Right atrium auricular region (tissue), 2 donors: Measurements from ENCODE around the gene SLC24A5. TPM values are rescaled to one million over a fixed set of nuclear protein-coding genes. Genes with fewer than 3 reads are reported as not detected.

ENCODE experiments used
- DNase-seq: peaks from one replicate; pipeline ENCODE4 v3.0.0-alpha.2; 2019; ENCODE audit warnings: low spot score
- H3K27ac ChIP-seq, 2 donors: fragments of 200-600 bp; sonication (generic); 1 replicate in 1 of 2; 2 replicates in 1 of 2; pipeline ENCODE4 v1.5.1; 2016 to 2019
- H3K27me3 ChIP-seq, 2 donors: fragments of 200-600 bp; sonication (generic); one replicate each; pipeline versions ENCODE4 v1.5.1 to v1.6.0; 2017 to 2019
- H3K36me3 ChIP-seq: fragments of 200-600 bp; sonication (generic); one replicate; pipeline ENCODE4 v1.5.1; 2016
- H3K4me1 ChIP-seq, 2 donors: fragments of 200-600 bp; sonication (generic); one replicate each; pipeline versions ENCODE4 v1.5.1 to v1.6.0; 2017 to 2019
- H3K4me3 ChIP-seq, 2 donors: fragments of 200-600 bp; sonication (generic); 1 replicate in 1 of 2; 2 replicates in 1 of 2; pipeline ENCODE4 v1.5.1; 2017 to 2019; ENCODE audit warnings: mild to moderate bottlenecking in 1 of 2, moderate library complexity in 1 of 2
- H3K9me3 ChIP-seq, 2 donors: fragments of 200-600 bp; sonication (generic); one replicate each; pipeline ENCODE4 v1.5.1; 2019
- CTCF ChIP-seq, 2 donors: fragments of 200-600 bp; sonication (generic); IDR thresholded peaks; one replicate each; pipeline ENCODE4 v1.5.1; 2019; ENCODE audit warnings: antibody characterized with exemption in 2 of 2
- total RNA-seq, 2 donors: library from RNA; depleted of rRNA; stranded (reverse); fragments of >200 nt; gene quantifications; one replicate each; pipeline ENCODE4 v1.1.0, GENCODE V29; 2016

The SLC24A5 gene
- total RNA-seq, 2 donors from 2014 or later = not detected

GRCh38 chr15:48143856-48144255, 23.1 kb downstream of the SLC24A5 start:
- Histone ChIP-seq H3K27me3 (no peaks in the 10 kb centered on the region), H3K27ac (no peak overlapping the region), H3K9me3 (no peaks in the 10 kb centered on the region), H3K4me3 (no peak overlapping the region), H3K4me1 (no peaks in the 10 kb centered on the region), H3K36me3 (no peaks in the 10 kb centered on the region)
- no peak for TF ChIP-seq CTCF (IDR thresholded peaks at IDR 0.05)
- no peak for DNase-seq

GRCh38 chr15:48144889-48145288, 24.1 kb downstream of the SLC24A5 start:
- no peaks in the 10 kb centered on the region for H3K4me1 ChIP-seq
- no peak overlapping the region for H3K4me3 ChIP-seq
- no peaks in the 10 kb centered on the region for H3K9me3 ChIP-seq
- no peaks in the 10 kb centered on the region for H3K36me3 ChIP-seq
- no peak overlapping the region for H3K27ac ChIP-seq
- TF ChIP-seq CTCF (IDR thresholded peaks at IDR 0.05) = no peak
- no peak for DNase-seq
- no peaks in the 10 kb centered on the region for H3K27me3 ChIP-seq

- Histone ChIP-seq H3K27ac (no peak overlapping the region), H3K9me3 (no peaks in the 10 kb centered on the region), H3K36me3 (no peaks in the 10 kb centered on the region), H3K4me1 (no peaks in the 10 kb centered on the region), H3K27me3 (no peaks in the 10 kb centered on the region), H3K4me3 (no peak overlapping the region)
- DNase-seq = no peak
- no peak for TF ChIP-seq CTCF (IDR thresholded peaks at IDR 0.05)
These were observed 25.1 kb downstream of the SLC24A5 start for GRCh38 chr15:48145923-48146322.

GRCh38 chr15:48147358-48147757, 26.6 kb downstream of the SLC24A5 start:
- H3K27ac ChIP-seq = no peak overlapping the region
- no peaks in the 10 kb centered on the region for H3K27me3 ChIP-seq
- no peak for TF ChIP-seq CTCF (IDR thresholded peaks at IDR 0.05)
- no peaks in the 10 kb centered on the region for H3K36me3 ChIP-seq
- no peak for DNase-seq
- no peaks in the 10 kb centered on the region for H3K4me1 ChIP-seq
- no peak overlapping the region for H3K4me3 ChIP-seq
- no peaks in the 10 kb centered on the region for H3K9me3 ChIP-seq

GRCh38 chr15:48149858-48150257, 29.1 kb downstream of the SLC24A5 start:
- Histone ChIP-seq H3K4me1 (no peaks in the 10 kb centered on the region), H3K27ac (no peak overlapping the region), H3K9me3 (no peaks in the 10 kb centered on the region), H3K27me3 (no peaks in the 10 kb centered on the region), H3K4me3 (no peak overlapping the region), H3K36me3 (peaks cover 3% of the 10 kb centered on the region)
- TF ChIP-seq CTCF (IDR thresholded peaks at IDR 0.05) = no peak
- no peak for DNase-seq

GRCh38 chr15:48153526-48153925, 32.7 kb downstream of the SLC24A5 start:
- H3K27me3 ChIP-seq = no peaks in the 10 kb centered on the region
- DNase-seq = no peak
- H3K4me3 ChIP-seq = no peak overlapping the region
- no peak for TF ChIP-seq CTCF (IDR thresholded peaks at IDR 0.05)
- peaks cover 3% of the 10 kb centered on the region for H3K36me3 ChIP-seq
- H3K4me1 ChIP-seq = no peaks in the 10 kb centered on the region
- H3K9me3 ChIP-seq = no peaks in the 10 kb centered on the region
- H3K27ac ChIP-seq = no peak overlapping the region
